Neural crest cell (in vitro differentiated cells): ENCODE results near the gene DNHD1. TPM values are rescaled to one million over a fixed set of nuclear protein-coding genes. Genes with fewer than 3 reads are reported as not detected.

Experiments
- DNase-seq: peaks from one replicate; pipeline ENCODE4 v3.0.0; 2021; ENCODE audit warnings: low read depth, mixed read lengths, low spot score
- H3K27ac Mint-ChIP-seq: one replicate; pipeline ENCODE4 v1.8.0; 2021; ENCODE audit warnings: mild to moderate bottlenecking, mixed read lengths; ENCODE audit not compliant: unreplicated experiment
- H3K27me3 Mint-ChIP-seq: 2 replicates; pipeline ENCODE4 v1.8.0; 2021; ENCODE audit warnings: low read depth, mild to moderate bottlenecking, mixed read lengths
- H3K36me3 Mint-ChIP-seq: 2 replicates; pipeline ENCODE4 v1.8.0; 2021; ENCODE audit warnings: low read depth, mild to moderate bottlenecking, mixed read lengths
- H3K4me1 Mint-ChIP-seq: 2 replicates; pipeline ENCODE4 v1.8.0; 2021; ENCODE audit warnings: mixed read lengths
- H3K4me3 Mint-ChIP-seq: one replicate; pipeline ENCODE4 v1.8.0; 2021; ENCODE audit warnings: mild to moderate bottlenecking, mixed read lengths
- H3K9me3 Mint-ChIP-seq: 2 replicates; pipeline ENCODE4 v1.8.0; 2021; ENCODE audit warnings: mixed read lengths
- total RNA-seq: library from RNA; stranded (reverse); gene quantifications from 2 replicates; pipeline ENCODE4 v1.2.1, GENCODE V29; 2021
- TF ChIP-seq, protein P1 (sequence below): fragments of 200-600 bp; sonication (generic); conservative IDR thresholded peaks from 2 replicates; pipeline ENCODE4 v1.5.0; 2021; ENCODE audit warnings: antibody characterized with exemption, mild to moderate bottlenecking

The DNHD1 gene
- total RNA-seq, 1 donor from 2014 or later = 10.2 TPM

DNA sequence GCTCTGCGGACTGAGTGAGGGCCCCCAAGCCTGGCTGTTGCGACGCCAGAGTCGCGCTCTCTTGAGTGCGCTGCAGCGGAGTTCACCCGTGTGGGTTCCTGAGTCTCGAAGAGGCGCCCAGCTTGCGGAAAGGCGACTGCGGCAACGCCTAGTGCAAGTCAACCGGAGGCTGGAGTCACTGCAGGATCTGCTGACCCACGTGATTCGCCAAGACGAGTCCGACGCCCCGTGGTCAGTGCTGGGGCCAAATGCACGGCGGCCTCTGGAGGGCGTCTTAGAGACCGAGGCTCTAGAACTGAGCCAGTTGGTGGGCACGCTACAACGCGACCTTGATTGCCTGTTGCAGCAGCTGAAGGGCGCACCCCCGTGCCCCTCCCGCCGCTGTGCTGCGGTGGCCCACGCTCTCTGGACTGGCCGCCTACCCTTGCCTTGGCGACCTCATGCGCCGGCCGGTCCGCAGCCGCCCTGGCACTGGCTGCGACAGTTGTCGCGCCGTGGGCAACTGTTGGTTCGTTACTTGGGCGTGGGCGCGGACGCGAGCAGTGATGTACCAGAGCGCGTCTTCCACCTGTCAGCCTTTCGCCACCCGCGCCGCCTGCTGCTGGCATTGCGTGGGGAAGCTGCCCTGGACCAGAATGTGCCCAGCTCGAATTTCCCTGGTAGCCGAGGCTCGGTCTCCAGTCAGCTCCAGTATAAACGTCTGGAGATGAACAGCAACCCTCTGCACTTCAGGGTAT, 73.8 kb downstream of the DNHD1 start:
- Mint-ChIP-seq H3K9me3 (no peaks in the 10 kb centered on the region), H3K36me3 (peaks cover 11% of the 10 kb centered on the region), H3K4me3 (no peak overlapping the region), H3K27me3 (no peaks in the 10 kb centered on the region), H3K27ac (no peak overlapping the region), H3K4me1 (peaks cover 12% of the 10 kb centered on the region)
- no peak for DNase-seq
- TF ChIP-seq, protein P1, sequence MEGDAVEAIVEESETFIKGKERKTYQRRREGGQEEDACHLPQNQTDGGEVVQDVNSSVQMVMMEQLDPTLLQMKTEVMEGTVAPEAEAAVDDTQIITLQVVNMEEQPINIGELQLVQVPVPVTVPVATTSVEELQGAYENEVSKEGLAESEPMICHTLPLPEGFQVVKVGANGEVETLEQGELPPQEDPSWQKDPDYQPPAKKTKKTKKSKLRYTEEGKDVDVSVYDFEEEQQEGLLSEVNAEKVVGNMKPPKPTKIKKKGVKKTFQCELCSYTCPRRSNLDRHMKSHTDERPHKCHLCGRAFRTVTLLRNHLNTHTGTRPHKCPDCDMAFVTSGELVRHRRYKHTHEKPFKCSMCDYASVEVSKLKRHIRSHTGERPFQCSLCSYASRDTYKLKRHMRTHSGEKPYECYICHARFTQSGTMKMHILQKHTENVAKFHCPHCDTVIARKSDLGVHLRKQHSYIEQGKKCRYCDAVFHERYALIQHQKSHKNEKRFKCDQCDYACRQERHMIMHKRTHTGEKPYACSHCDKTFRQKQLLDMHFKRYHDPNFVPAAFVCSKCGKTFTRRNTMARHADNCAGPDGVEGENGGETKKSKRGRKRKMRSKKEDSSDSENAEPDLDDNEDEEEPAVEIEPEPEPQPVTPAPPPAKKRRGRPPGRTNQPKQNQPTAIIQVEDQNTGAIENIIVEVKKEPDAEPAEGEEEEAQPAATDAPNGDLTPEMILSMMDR = no peak

DNA sequence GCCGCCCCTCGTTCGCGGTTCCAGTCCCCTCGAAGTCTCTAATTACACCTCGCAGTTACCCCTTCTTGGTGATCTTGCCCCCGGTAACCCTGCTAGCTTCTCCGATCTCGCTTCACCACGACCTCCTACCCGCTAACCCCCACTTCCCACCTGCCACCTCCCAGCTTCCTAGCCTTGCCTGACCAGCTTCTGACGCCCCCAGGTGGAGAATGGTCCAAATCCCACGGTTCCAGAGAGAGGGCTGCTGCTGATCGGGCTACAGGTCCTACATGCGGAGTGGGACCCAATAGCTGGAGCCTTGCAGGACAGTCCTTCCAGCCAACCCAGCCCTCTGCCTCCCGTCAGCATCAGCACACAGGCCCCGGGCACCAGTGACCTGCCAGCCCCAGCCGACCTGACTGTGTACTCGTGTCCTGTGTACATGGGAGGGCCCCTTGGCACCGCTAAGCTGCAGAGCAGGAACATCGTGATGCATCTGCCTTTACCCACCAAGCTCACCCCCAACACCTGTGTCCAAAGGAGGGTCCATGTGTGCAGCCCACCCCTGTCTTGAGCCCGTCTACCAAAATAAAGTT, 74.4 kb downstream of the DNHD1 start:
- H3K36me3 Mint-ChIP-seq = peaks cover 11% of the 10 kb centered on the region
- no peaks in the 10 kb centered on the region for H3K9me3 Mint-ChIP-seq
- H3K4me3 Mint-ChIP-seq = no peak overlapping the region
- TF ChIP-seq, protein P1 = no peak
- no peaks in the 10 kb centered on the region for H3K27me3 Mint-ChIP-seq
- no peak overlapping the region for H3K27ac Mint-ChIP-seq
- peaks cover 15% of the 10 kb centered on the region for H3K4me1 Mint-ChIP-seq
- DNase-seq = no peak

DNA sequence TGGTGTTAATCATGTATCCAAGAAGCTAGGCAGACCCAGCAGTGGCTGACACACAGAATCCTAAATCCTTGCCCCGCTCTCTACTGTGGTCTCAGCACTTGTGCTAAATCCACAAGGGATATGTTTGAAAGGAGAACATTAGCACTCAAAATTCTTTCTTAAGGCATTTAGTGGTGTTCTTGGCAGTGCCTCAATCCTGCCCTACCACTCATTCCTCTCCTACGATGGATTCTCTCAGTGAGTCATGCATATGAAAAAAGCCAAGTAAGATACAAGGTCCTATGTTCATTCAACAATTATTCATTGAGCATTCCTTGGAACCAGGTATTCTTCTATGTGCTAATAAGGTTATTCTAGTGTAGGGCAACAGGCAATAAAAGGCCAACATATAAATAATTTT, 75.1 kb downstream of the DNHD1 start:
- no peak for DNase-seq
- Mint-ChIP-seq H3K27ac (no peak overlapping the region), H3K27me3 (no peaks in the 10 kb centered on the region), H3K4me3 (no peak overlapping the region), H3K36me3 (peaks cover 11% of the 10 kb centered on the region), H3K9me3 (no peaks in the 10 kb centered on the region), H3K4me1 (peaks cover 20% of the 10 kb centered on the region)
- TF ChIP-seq, protein P1 = no peak

DNA sequence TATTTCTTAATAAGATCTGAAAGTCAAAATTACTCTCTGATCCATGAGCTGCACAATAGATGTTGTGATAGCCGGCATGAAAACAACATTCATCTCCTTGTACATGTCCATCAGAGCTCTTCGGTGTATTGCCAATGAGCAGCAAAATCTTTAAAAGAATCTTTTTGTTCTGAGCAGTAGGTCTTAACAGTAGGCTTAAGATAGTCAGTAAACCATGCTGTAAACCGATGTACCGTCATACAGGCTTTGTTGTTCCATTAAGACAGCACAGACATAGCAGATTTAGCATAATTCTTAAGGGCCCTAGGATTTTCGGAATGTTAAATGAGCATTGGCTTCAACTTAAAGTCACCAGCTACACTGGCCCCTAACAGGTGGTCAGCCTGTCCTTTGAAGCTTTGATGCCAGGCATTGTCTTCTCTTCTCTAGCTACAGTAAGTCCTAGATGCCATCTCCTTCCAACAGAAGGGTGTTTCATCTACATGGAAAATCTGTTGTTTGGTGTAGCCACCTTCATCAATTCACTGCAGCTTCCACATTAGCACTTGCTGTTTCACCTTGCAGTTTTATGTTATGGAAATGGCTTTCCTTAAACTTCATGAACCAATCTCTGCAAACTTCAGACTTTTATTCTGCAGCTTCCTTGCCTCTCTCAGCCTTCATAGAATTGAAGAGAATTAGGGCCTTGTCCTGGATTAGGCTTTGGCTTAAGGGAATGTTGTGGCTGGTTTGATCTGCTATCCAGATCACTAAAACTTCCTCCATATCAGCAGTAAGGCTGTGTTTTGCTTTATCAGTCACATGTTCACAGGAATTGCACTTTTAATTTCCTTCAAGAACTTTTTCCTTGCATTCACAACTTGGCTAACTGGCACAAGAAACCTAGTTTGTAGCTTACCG, 78.0 kb downstream of the DNHD1 start:
- TF ChIP-seq, protein P1 = no peak
- Mint-ChIP-seq H3K27ac (no peak overlapping the region), H3K4me3 (no peak overlapping the region), H3K4me1 (peaks cover 20% of the 10 kb centered on the region), H3K9me3 (no peaks in the 10 kb centered on the region), H3K36me3 (peaks cover 6% of the 10 kb centered on the region), H3K27me3 (no peaks in the 10 kb centered on the region)
- DNase-seq = no peak

DNA sequence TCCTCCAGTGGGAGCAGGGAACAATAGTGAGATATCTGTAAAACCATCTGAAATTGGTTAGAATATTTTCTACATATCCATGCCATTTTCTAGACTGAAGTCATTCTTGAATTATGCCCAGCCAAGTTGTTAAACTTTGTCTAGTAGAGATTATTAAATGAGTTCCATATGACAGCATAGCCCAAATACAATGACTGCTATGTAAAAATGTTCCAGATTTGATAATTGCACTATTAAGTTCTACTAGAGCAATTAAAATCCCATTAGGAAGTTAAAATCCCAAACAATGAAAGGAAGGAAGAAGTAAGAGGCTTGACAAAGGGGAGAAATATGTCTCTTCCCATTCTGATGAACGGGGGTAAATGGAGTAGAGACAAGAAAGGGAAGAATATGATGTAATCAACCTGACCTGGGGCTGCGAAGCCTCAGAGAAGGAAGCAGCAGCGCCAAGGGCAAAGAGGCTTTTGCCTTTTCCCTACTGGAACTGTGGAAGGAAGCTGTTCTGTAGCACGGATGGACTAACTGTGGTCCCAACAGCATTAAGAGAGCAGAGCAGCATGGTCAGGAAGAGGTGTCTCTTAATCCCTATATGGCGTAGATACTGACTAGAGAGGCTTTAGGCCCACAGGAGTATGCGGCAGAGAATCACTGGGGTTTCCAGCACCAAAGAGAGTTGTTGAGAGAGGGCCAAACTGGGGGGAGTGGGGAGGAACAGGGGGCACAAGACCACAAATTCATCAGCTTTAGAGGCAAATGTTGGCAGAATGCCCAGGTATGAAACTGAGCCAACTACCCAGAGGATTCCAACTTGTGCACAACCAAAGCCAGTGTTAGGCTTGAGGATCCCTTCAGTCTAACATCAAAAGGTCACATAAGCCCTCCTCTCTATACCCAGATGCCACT, 79.6 kb downstream of the DNHD1 start:
- peaks cover 20% of the 10 kb centered on the region for H3K4me1 Mint-ChIP-seq
- H3K27ac Mint-ChIP-seq = no peak overlapping the region

More for the DNA sequence above, 79.6 kb downstream of the DNHD1 start:
- Mint-ChIP-seq H3K36me3 (peaks cover 13% of the 10 kb centered on the region), H3K9me3 (no peaks in the 10 kb centered on the region), H3K4me3 (no peak overlapping the region), H3K27me3 (no peaks in the 10 kb centered on the region)
- no peak for DNase-seq
- TF ChIP-seq, protein P1 = no peak
